ENCODE data around the gene SCP2. TPM values are rescaled to one million over a fixed set of nuclear protein-coding genes. Genes with fewer than 3 reads are reported as not detected.

SCP2 gene
- total RNA-seq, 1 experiment from 2014 or later = 97.5 TPM

DNA sequence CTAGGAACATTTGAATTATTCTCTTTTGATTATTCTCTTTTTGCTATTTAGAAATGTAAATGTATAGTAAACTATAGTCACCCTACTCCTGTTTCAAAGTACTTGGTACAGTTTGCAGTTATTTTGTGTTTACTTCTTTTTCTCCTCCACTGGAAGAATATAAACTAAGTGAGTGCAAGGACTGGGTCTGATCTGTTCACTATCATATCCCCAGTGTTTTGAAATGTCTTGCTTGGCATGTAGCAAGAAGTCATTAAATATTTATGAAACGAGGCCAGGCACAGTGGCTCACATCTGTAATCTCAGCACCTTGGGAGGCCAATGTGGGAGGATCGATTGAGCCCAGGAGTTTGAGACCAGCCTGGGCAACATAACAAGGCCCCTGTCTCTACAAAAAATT, 99.2 kb downstream of the SCP2 start:
- Histone ChIP-seq H2AFZ (ENCODE audit: low read length) (no peak overlapping the region), H3K4me2 (ENCODE audit: low read length) (no peak overlapping the region), H3K9ac (ENCODE audit: low read length) (no peak overlapping the region), H4K20me1 (ENCODE audit: low read length) (no peaks in the 10 kb centered on the region), H3K9me3 (ENCODE audit: low read length) (no peaks in the 10 kb centered on the region), H3K9me2 (replicated peaks; ENCODE audit: low read length) (no peaks in the 10 kb centered on the region), H3K79me2 (ENCODE audit: low read length) (peaks cover 25% of the 10 kb centered on the region), H3K36me3 (ENCODE audit: low read depth, low read length) (peaks cover 5% of the 10 kb centered on the region; the same call in 1 of the 2 replicates), H3K27ac (ENCODE audit: low read length) (no peak overlapping the region), H3K4me3 (ENCODE audit: low read length) (no peak overlapping the region), H3F3A (ENCODE audit: low read length, unreplicated experiment) (no peaks in the 10 kb centered on the region), H3K4me1 (ENCODE audit: insufficient read depth, low read length) (no peaks in the 10 kb centered on the region), H3K27me3 (ENCODE audit: low read length) (no peaks in the 10 kb centered on the region)
- ChIA-PET POLR2A (ENCODE audit: unreplicated experiment) (no interaction called here), CTCF (no interaction called here)
- intact Hi-C loops (cut with micrococcal nuclease) = no loop called here
- TF ChIP-seq, protein P1, sequence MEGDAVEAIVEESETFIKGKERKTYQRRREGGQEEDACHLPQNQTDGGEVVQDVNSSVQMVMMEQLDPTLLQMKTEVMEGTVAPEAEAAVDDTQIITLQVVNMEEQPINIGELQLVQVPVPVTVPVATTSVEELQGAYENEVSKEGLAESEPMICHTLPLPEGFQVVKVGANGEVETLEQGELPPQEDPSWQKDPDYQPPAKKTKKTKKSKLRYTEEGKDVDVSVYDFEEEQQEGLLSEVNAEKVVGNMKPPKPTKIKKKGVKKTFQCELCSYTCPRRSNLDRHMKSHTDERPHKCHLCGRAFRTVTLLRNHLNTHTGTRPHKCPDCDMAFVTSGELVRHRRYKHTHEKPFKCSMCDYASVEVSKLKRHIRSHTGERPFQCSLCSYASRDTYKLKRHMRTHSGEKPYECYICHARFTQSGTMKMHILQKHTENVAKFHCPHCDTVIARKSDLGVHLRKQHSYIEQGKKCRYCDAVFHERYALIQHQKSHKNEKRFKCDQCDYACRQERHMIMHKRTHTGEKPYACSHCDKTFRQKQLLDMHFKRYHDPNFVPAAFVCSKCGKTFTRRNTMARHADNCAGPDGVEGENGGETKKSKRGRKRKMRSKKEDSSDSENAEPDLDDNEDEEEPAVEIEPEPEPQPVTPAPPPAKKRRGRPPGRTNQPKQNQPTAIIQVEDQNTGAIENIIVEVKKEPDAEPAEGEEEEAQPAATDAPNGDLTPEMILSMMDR (conservative IDR thresholded peaks at IDR 0.05; ENCODE audit: low read depth, low read length) = no peak
- TF ChIP-seq EZH2phosphoT487 (IDR thresholded peaks at IDR 0.05; ENCODE audit: borderline replicate concordance, low read length) = no peak
- TF ChIP-seq EZH2 (IDR thresholded peaks at IDR 0.05; ENCODE audit: low read length, unreplicated experiment) = no peak
- BruUV-seq (replicated peaks) = no TSS peak
- ATAC-seq = no peak
- DNase-seq = no peak

DNA sequence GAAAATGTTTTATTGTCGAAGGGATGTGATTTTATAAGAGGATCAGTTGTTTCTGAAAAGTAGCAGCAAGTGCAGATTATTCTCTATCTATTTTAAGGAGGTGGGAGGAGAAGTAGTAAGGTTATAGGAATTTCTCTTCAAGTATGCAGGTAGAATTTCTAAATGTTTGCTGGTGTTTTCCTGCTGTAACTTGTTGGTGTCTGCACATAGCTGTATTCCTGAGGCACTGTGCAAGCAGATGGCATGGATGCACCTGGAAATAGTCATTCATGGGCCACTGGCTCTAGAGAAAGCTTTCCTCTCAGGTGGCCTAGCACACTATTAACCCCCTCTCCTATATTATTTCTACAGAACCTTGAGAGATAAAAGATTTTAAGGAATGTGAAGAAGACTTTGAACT, 104.7 kb downstream of the SCP2 start:
- intact Hi-C loops (cut with micrococcal nuclease) = no loop called here
- ChIA-PET CTCF (no interaction called here), POLR2A (ENCODE audit: unreplicated experiment) (no interaction called here)
- no peak overlapping the region for H3K4me3 ChIP-seq (ENCODE audit: low read length)
- ATAC-seq (no peak), DNase-seq (no peak)
- H3K79me2 ChIP-seq (ENCODE audit: low read length) = no peaks in the 10 kb centered on the region
- no peak overlapping the region for H3K27ac ChIP-seq (ENCODE audit: low read length)
- no peaks in the 10 kb centered on the region for H3K9me2 ChIP-seq (replicated peaks; ENCODE audit: low read length)
- H3K36me3 ChIP-seq (ENCODE audit: low read depth, low read length) = peaks cover 8% of the 10 kb centered on the region; the same call in 1 of the 2 replicates
- H2AFZ ChIP-seq (ENCODE audit: low read length) = no peak overlapping the region
- TF ChIP-seq EZH2 (IDR thresholded peaks at IDR 0.05; ENCODE audit: low read length, unreplicated experiment) = no peak
- TF ChIP-seq EZH2phosphoT487 (IDR thresholded peaks at IDR 0.05; ENCODE audit: borderline replicate concordance, low read length) = no peak
- TF ChIP-seq, protein P1 (conservative IDR thresholded peaks at IDR 0.05; ENCODE audit: low read depth, low read length) = no peak
- no peaks in the 10 kb centered on the region for H3F3A ChIP-seq (ENCODE audit: low read length, unreplicated experiment)
- no peaks in the 10 kb centered on the region for H3K4me1 ChIP-seq (ENCODE audit: insufficient read depth, low read length)
- H3K9ac ChIP-seq (ENCODE audit: low read length) = no peak overlapping the region
- no peaks in the 10 kb centered on the region for H3K27me3 ChIP-seq (ENCODE audit: low read length)
- no TSS peak for BruUV-seq (replicated peaks)
- no peaks in the 10 kb centered on the region for H3K9me3 ChIP-seq (ENCODE audit: low read length)
- H4K20me1 ChIP-seq (ENCODE audit: low read length) = no peaks in the 10 kb centered on the region
- no peak overlapping the region for H3K4me2 ChIP-seq (ENCODE audit: low read length)

DNA sequence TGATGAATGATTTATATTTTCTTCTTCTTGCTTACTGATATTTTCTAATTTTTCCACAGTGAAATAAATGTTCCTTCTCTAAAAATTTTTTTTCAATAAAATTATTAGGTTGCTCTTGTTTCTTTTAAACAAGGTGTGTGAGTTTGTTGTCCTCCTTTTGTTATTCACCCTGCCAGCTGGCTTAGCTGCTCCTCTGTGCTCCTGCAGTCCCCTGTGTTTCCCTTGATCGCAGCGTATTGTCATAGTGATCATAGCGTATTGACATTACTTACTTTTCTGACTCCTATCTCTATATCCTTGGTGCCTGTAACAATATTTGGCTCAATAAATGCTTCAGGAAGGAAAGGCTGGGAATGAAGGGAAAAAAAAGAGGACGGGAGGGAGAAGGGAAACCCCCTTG, 110.1 kb downstream of the SCP2 start:
- H3K4me2 ChIP-seq (ENCODE audit: low read length) = no peak overlapping the region
- POLR2A ChIA-PET (ENCODE audit: unreplicated experiment) = no interaction called here
- CTCF ChIA-PET = no interaction called here
- ATAC-seq (no peak), DNase-seq (no peak)
- no peak overlapping the region for H3K27ac ChIP-seq (ENCODE audit: low read length)
- TF ChIP-seq EZH2phosphoT487 (IDR thresholded peaks at IDR 0.05; ENCODE audit: borderline replicate concordance, low read length) (no peak), EZH2 (IDR thresholded peaks at IDR 0.05; ENCODE audit: low read length, unreplicated experiment) (no peak)
- TF ChIP-seq, protein P1 (conservative IDR thresholded peaks at IDR 0.05; ENCODE audit: low read depth, low read length) = no peak
- H3K4me1 ChIP-seq (ENCODE audit: insufficient read depth, low read length) = no peaks in the 10 kb centered on the region
- no peak overlapping the region for H2AFZ ChIP-seq (ENCODE audit: low read length)
- H3K9me3 ChIP-seq (ENCODE audit: low read length) = no peaks in the 10 kb centered on the region
- H3K27me3 ChIP-seq (ENCODE audit: low read length) = no peaks in the 10 kb centered on the region
- intact Hi-C loops (cut with micrococcal nuclease) = no loop called here
- no peaks in the 10 kb centered on the region for H4K20me1 ChIP-seq (ENCODE audit: low read length)
- no TSS peak for BruUV-seq (replicated peaks)
- no peaks in the 10 kb centered on the region for H3K79me2 ChIP-seq (ENCODE audit: low read length)
- no peaks in the 10 kb centered on the region for H3F3A ChIP-seq (ENCODE audit: low read length, unreplicated experiment)
- no peak overlapping the region for H3K4me3 ChIP-seq (ENCODE audit: low read length)
- H3K36me3 ChIP-seq (ENCODE audit: low read depth, low read length) = peaks cover 15% of the 10 kb centered on the region; the same call in 1 of the 2 replicates
- H3K9me2 ChIP-seq (replicated peaks; ENCODE audit: low read length) = no peaks in the 10 kb centered on the region
- H3K9ac ChIP-seq (ENCODE audit: low read length) = no peak overlapping the region

All from PC-3 (cell line).